Endothelial cell of coronary artery (primary cell): ENCODE measurements around the gene FYTTD1. TPM values are rescaled to one million over a fixed set of nuclear protein-coding genes. Genes with fewer than 3 reads are reported as not detected.

Source experiments
- total RNA-seq: library from RNA; depleted of rRNA; stranded (reverse); fragments of >200 nt; gene quantifications from 2 replicates; pipeline ENCODE4 v1.2.3, GENCODE V29; 2014

Gene FYTTD1, protein sequence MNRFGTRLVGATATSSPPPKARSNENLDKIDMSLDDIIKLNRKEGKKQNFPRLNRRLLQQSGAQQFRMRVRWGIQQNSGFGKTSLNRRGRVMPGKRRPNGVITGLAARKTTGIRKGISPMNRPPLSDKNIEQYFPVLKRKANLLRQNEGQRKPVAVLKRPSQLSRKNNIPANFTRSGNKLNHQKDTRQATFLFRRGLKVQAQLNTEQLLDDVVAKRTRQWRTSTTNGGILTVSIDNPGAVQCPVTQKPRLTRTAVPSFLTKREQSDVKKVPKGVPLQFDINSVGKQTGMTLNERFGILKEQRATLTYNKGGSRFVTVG
- total RNA-seq: 37.2 and 41.5 TPM in 2 replicates

DNA sequence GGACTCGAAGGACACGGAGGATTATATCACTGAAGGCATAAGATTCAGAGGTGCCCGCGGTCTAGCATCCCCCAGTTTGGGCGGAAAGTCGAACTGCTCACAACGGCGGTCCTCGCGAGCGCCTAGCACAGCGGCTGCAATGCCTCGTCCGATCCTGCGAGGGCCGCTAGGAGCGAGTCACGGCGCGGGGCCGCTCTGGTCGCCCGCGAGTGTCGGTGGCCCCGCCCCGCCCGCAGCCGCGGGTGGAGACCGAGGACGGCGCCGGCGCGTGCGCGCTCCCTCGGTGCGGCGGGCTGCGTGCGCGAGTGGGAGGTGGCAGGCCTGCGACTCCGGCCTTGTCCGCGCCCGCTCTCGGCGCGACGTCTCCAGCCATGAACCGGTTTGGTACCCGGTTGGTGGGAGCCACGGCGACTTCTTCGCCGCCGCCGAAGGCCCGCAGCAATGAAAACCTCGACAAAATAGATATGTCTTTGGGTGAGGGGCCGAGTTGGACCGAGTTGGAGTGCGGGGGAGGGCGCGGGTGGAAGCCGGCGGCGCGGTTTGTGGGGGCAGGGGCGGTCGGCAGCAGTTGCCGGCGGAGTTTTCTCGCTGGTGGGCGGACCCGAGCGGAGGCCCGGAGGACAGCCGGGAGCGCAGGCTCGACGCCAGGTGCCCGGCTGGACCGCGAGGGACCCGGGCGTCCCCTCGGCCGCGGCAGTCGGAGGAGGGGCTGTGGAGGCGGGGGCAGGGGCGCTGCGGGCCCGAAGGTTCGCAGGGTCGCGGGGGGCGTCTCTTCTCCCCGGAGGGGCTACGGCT is at the start of gene FYTTD1:
Gene FYTTD1 (plus strand): TSS at position 283 of the 795 bp plus-strand sequence. CDS start 89 bp downstream, at position 372.

DNA sequence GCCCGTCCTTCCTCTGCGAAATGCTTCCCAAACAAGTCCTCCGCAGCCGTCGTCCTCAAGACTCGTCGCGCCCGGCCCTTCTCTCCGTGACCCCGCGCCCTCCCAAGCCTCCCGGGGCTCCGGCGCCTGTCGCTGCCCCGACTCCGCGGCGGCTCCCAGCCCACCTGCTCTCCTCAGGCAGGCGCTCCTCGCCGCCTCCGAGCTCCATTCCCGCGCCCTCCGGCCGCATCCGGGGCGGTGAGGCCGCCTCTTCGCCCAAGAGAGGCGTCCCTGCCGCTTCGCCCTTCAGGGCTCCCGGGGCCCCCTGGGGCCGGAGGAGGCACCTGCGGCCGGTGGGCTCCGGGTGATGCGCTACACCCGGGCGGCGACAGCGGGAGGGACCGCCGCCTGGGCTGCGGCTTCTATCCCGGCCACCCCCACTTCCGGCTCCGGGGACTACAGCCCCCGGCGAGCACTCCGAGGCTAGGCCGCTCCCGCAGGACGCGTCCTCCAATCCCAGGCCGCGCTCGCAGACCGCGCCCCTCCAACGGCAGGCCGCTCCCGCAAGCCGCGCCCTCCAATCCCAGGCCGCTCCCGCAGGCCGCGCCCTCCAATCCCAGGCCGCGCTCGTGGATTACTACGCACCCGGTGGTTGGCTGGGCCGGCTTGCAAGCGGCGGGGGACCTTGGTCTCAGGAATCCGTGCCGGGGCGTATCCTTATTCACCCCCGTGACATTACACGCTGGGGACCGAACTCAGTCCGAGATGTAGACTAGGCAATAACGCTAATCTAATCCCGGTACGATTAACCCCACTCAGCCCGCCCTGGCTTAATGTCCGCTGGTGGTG is 13.0 kb upstream of the FYTTD1 start, which contains the start of gene RUBCN:
Gene RUBCN (minus strand): TSS at position 414 of the 828 bp plus-strand sequence. CDS start 185 bp downstream, at position 229.

DNA sequence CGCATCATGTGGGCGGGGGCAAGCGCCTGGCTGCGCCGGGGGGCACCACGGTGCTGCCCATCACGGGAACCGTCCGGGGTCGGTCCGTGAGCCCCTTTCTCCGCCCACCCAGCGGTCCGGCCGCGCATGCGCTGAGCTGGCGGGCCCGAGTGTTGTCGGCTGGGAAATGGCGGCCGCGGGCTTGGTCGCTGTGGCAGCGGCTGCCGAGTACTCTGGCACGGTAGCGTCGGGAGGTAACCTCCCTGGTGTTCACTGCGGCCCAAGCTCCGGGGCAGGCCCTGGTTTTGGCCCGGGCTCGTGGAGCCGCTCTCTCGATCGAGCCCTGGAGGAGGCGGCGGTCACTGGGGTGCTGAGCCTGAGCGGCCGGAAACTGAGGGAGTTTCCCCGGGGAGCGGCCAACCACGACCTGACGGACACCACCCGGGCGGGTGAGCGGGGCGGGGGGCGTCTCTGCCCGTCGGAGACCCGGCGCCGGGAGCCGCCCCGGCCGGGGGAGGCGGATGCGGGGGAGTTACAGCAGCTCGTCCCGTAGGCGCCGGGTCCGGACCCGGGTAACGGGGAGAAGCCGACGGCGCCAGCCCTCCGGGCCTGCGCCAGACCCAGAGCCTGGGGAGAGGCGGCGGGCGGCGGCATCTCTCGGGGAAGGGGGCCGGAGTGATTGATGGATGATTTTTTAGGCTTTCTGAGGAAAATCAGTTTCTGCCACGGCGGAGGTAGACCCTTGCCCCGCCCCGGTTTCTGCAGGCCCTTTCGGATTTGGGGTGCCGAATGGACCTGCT is 41.6 kb downstream of the FYTTD1 start, which contains the start of gene LRCH3:
Gene LRCH3 (plus strand): TSS at position 142 of the 779 bp plus-strand sequence. CDS start 25 bp downstream, at position 167.

Other genes with a start within 250 kb of the FYTTD1 start
- gene BDH1, start 193.9 kb upstream of the FYTTD1 start, total RNA-seq: 0.94 and 4.1 TPM in 2 replicates
- gene RUBCN, start 13.0 kb upstream of the FYTTD1 start, total RNA-seq: 7.8 and 8.7 TPM in 2 replicates
- gene LRCH3, start 41.4 kb downstream of the FYTTD1 start, total RNA-seq: 41.4 and 63.6 TPM in 2 replicates
- gene RPL35A, start 200.3 kb downstream of the FYTTD1 start, total RNA-seq: 674 and 882 TPM in 2 replicates
- 5.1 and 5.4 TPM in 2 replicates for gene LMLN, start 210.3 kb downstream of the FYTTD1 start, total RNA-seq